ENCODE data around the gene VPS26B. TPM values are rescaled to one million over a fixed set of nuclear protein-coding genes. Genes with fewer than 3 reads are reported as not detected.

The VPS26B gene
- total RNA-seq, 1 donor from 2014 or later: 19.2 TPM

DNA sequence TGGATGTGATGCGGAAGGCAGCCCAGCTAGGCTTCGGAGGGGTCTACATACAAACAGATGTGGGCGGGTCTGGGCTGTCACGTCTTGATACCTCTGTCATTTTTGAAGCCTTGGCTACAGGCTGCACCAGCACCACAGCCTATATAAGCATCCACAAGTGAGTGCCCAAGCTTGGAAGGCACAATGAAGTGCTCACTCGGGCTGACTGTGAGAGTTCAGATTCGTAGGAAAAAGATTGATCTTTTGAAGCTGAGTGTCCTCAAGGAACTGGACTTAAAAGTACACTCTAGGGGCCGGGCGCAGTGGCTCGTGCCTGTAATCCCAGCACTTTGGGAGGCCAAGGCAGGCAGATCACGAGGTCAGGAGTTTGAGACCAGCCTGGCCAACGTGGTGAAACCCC is 32.6 kb downstream of the VPS26B start:
- no peak for FAIRE-seq
- TF ChIP-seq, protein P1, sequence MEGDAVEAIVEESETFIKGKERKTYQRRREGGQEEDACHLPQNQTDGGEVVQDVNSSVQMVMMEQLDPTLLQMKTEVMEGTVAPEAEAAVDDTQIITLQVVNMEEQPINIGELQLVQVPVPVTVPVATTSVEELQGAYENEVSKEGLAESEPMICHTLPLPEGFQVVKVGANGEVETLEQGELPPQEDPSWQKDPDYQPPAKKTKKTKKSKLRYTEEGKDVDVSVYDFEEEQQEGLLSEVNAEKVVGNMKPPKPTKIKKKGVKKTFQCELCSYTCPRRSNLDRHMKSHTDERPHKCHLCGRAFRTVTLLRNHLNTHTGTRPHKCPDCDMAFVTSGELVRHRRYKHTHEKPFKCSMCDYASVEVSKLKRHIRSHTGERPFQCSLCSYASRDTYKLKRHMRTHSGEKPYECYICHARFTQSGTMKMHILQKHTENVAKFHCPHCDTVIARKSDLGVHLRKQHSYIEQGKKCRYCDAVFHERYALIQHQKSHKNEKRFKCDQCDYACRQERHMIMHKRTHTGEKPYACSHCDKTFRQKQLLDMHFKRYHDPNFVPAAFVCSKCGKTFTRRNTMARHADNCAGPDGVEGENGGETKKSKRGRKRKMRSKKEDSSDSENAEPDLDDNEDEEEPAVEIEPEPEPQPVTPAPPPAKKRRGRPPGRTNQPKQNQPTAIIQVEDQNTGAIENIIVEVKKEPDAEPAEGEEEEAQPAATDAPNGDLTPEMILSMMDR (IDR thresholded peaks at IDR 0.05; ENCODE audit: insufficient read depth, low read length, severe bottlenecking): no peak
- Histone ChIP-seq H3K36me3 (ENCODE audit: control insufficient read depth, insufficient read depth, low read length) (peaks cover 15% of the 10 kb centered on the region), H3K27me3 (ENCODE audit: control insufficient read depth, insufficient read depth, low read length) (no peaks in the 10 kb centered on the region), H3K4me3 (ENCODE audit: low read depth, low read length) (no peak overlapping the region)
- no peak for DNase-seq (ENCODE audit: low read depth)

DNA sequence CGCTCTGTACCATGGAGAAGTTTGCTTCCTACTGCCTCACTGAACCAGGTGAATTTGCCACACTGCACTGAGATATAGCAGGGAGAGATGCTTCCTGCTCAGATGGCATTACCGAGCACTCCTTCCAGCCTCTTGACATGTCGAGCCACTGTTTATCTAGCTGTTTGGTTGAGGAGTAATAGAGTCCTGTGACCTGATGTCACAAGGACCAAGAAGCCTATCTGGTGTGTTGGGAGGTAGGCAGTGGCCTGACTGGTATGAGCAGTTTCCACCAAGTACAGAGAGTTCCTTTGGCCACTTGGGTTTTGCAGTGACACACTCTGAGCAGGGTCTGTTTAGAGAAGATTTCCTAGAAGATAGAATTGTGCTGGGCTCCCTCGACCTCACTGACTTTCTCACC is 34.1 kb downstream of the VPS26B start:
- FAIRE-seq: no peak
- H3K27me3 ChIP-seq (ENCODE audit: control insufficient read depth, insufficient read depth, low read length): no peaks in the 10 kb centered on the region
- TF ChIP-seq, protein P1 (IDR thresholded peaks at IDR 0.05; ENCODE audit: insufficient read depth, low read length, severe bottlenecking): no peak
- H3K4me3 ChIP-seq (ENCODE audit: low read depth, low read length): no peak overlapping the region
- peaks cover 19% of the 10 kb centered on the region for H3K36me3 ChIP-seq (ENCODE audit: control insufficient read depth, insufficient read depth, low read length)
- DNase-seq (ENCODE audit: low read depth): no peak

DNA sequence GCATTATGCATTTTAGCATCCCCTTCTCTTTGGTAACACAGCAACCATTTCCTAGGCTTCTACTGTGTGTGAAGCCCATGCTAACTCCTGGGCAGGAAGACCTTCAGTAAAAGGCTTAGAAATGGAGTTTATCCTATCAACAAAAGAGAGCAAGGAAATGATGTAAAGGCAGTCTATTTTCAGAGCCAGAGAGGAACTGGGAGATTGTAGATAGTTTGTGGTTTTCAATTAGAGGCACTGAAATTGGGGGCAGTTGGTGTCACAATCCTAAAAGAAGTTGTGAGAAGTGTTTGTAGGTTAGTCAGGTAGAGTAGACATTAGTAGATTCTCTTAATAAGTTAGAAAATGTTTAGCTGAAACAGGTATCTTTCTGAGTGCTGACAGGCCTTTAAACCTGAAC is 36.0 kb downstream of the VPS26B start:
- H3K27me3 ChIP-seq (ENCODE audit: control insufficient read depth, insufficient read depth, low read length): no peaks in the 10 kb centered on the region
- H3K36me3 ChIP-seq (ENCODE audit: control insufficient read depth, insufficient read depth, low read length): peaks cover 19% of the 10 kb centered on the region
- FAIRE-seq: no peak
- no peak overlapping the region for H3K4me3 ChIP-seq (ENCODE audit: low read depth, low read length)
- DNase-seq (ENCODE audit: low read depth): no peak
- TF ChIP-seq, protein P1 (IDR thresholded peaks at IDR 0.05; ENCODE audit: insufficient read depth, low read length, severe bottlenecking): no peak

DNA sequence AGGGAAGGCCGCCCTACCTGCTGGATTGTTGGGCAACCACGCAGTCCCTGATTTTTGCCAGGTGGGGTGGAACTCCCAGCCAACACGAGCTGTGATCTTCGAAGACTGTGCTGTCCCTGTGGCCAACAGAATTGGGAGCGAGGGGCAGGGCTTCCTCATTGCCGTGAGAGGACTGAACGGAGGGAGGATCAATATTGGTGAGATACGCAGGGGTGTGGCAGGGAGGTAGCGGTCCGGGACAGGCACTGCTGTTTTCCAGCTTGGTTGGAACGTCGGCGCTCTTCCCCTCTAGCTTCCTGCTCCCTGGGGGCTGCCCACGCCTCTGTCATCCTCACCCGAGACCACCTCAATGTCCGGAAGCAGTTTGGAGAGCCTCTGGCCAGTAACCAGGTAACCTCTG is 36.5 kb downstream of the VPS26B start:
- H3K27me3 ChIP-seq (ENCODE audit: control insufficient read depth, insufficient read depth, low read length): no peaks in the 10 kb centered on the region
- no peak for DNase-seq (ENCODE audit: low read depth)
- TF ChIP-seq, protein P1 (IDR thresholded peaks at IDR 0.05; ENCODE audit: insufficient read depth, low read length, severe bottlenecking): no peak
- H3K4me3 ChIP-seq (ENCODE audit: low read depth, low read length): no peak overlapping the region
- no peak for FAIRE-seq
- peaks cover 19% of the 10 kb centered on the region for H3K36me3 ChIP-seq (ENCODE audit: control insufficient read depth, insufficient read depth, low read length)

DNA sequence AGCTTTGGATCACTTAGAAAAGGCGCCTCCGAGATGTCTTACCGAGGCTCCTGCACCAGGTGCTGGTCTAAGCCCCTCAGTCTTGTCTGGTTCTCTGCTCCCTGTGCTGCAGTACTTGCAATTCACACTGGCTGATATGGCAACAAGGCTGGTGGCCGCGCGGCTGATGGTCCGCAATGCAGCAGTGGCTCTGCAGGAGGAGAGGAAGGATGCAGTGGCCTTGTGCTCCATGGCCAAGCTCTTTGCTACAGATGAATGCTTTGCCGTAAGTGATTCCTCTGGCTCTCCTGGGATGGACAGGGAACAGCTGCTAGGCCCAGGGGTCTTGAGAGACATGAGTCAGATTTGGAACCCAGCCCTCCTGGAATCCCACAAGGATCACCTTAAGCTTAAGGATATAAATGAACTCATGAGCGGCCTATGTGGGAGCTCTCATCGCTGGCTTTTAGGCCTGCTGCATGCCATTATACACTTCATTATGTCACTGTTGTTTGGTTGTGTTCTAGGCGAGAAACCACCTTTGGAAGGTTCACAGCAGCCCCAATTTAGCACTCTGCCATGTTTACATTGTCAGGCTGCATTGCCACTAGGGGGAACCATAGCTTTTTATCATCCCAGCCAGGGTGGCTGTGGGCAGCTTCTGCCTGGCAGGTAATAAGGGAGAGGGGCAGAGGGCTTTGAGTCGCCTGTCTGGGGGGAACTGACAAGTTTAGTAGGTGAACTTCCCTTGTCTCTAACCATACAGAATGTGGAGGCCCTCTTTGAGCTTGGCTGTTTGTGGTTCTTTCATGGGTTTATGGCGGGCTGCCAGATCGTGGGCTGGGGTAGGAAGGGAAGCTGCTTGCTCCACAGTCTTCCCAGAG is 37.4 kb downstream of the VPS26B start:
- peaks cover 16% of the 10 kb centered on the region for H3K36me3 ChIP-seq (ENCODE audit: control insufficient read depth, insufficient read depth, low read length)
- DNase-seq (ENCODE audit: low read depth) (peak; percentile 32), FAIRE-seq (no peak)
- H3K27me3 ChIP-seq (ENCODE audit: control insufficient read depth, insufficient read depth, low read length): no peaks in the 10 kb centered on the region
- TF ChIP-seq, protein P1 (IDR thresholded peaks at IDR 0.05; ENCODE audit: insufficient read depth, low read length, severe bottlenecking): peak; percentile 83
- no peak overlapping the region for H3K4me3 ChIP-seq (ENCODE audit: low read depth, low read length)
